H1 (cell line): ENCODE measurements around the gene DNMT3L. TPM values are rescaled to one million over a fixed set of nuclear protein-coding genes. Genes with fewer than 3 reads are reported as not detected.

Experiments
- SRF ChIP-seq: IDR thresholded peaks from 2 replicates; pipeline ENCODE4 v1.6.1; 2011; ENCODE audit warnings: mild to moderate bottlenecking, low read depth, low read length, moderate library complexity
- TEAD4 ChIP-seq: IDR thresholded peaks from 2 replicates; pipeline ENCODE4 v1.6.1; 2012; ENCODE audit warnings: low read depth, low read length, inconsistent platforms, mixed read lengths
- polyA plus RNA-seq, 7 experiments: library from polyadenylated mRNA; depleted of rRNA in 3 of 7; stranded (reverse) in 5 of 7; unstranded in 2 of 7; fragments of >200 nt in 5 of 7; fragments of 200-250 nt in 2 of 7; gene quantifications; 1 replicate in 5 of 7; 2 replicates in 1 of 7; 4 replicates in 1 of 7; pipeline versions ENCODE4 v1.2.1 to v1.2.3, GENCODE V29; 2011 to 2013; ENCODE audit warnings: missing spikeins in 2 of 7, mixed read lengths in 2 of 7
- total RNA-seq: library from RNA; stranded (reverse); fragmentation: NEBNext Ultra II Directional; extraction: Animal tissue kit (Norgen Biotek cat#: 25700); gene quantifications from 2 replicates; pipeline ENCODE4 v1.2.1, GENCODE V29; 2021

DNMT3L gene
- total and polyA plus RNA-seq, 2 of the 8 experiments (the other 6 are each of a cell fraction or from before 2014, with no cell fraction given): 0.06 TPM; not detected in 1

- no peak for TF ChIP-seq TEAD4
- no peak for TF ChIP-seq SRF
- TF ChIP-seq, all 59 proteins: peak for 0
Measured at GRCh38 chr21:44290327-44291077, 28.8 kb upstream of the DNMT3L start (continued).
